Measurements from ENCODE around the gene ADCY7. TPM values are rescaled to one million over a fixed set of nuclear protein-coding genes. Genes with fewer than 3 reads are reported as not detected.

ADCY7 gene
- total RNA-seq, 1 donor: 225 TPM

- DNase-seq (ENCODE audit: low read depth in 2 of 3, low spot score in 2 of 3): no peak
Observed at GRCh38 chr16:50365791-50366575, 99.6 kb downstream of the ADCY7 start.

Small RNA genes lying within 50 kb of the gene (small RNA-seq; reads per million reads assigned to genes)
- not detected for gene MIR6771

Other genes with a start within 250 kb of the ADCY7 start
- gene CNEP1R1, start 241.3 kb upstream of the ADCY7 start, total RNA-seq: 16.2 TPM
- 11.0 TPM for gene HEATR3, start 200.6 kb upstream of the ADCY7 start, total RNA-seq
- 3.5 TPM for gene TENT4B, start 113.2 kb upstream of the ADCY7 start, total RNA-seq
- 15.6 TPM for gene BRD7, start 102.4 kb downstream of the ADCY7 start, total RNA-seq

Measured in hematopoietic multipotent progenitor cell (in vitro differentiated cells).